GM12864 (cell line): ENCODE data around the gene HK3.

Experiments
- DNase-seq: peaks from one replicate; pipeline ENCODE4 v3.0.0-alpha.2; 2011; ENCODE audit warnings: low read depth
- H3K4me3 ChIP-seq: 2 replicates; pipeline ENCODE4 v1.5.1; 2011; ENCODE audit warnings: mild to moderate bottlenecking, low read depth, low read length, control low read depth
- TF ChIP-seq, protein P1 (sequence below): IDR thresholded peaks from 2 replicates; pipeline ENCODE4 v1.5.1; 2011; ENCODE audit warnings: low read depth, mild to moderate bottlenecking, moderate library complexity, low read length, control low read depth, inconsistent platforms; ENCODE audit errors: missing control alignments

The HK3 gene

DNA sequence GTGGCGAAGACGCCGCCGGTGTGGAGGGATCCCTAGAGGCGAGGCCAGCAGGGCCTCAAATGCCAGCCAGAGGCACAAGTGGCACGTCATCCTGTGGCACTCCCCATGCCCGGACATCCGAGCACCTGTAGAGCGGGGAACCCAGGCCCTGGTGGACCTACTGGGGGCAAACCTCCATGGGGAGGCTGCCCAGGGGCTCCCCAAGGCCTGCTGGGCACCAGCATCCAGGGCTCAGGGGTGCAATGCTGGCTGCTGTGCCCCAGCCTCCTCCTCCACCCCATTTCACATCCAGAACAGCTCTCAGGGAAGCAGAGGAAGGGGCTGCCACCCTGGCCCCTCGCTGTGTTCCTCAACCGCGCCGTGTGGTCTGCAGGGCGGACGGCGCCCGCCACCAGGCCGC is 43.5 kb downstream of the HK3 start:
- no peak for DNase-seq
- no peak overlapping the region for H3K4me3 ChIP-seq
- TF ChIP-seq, protein P1, sequence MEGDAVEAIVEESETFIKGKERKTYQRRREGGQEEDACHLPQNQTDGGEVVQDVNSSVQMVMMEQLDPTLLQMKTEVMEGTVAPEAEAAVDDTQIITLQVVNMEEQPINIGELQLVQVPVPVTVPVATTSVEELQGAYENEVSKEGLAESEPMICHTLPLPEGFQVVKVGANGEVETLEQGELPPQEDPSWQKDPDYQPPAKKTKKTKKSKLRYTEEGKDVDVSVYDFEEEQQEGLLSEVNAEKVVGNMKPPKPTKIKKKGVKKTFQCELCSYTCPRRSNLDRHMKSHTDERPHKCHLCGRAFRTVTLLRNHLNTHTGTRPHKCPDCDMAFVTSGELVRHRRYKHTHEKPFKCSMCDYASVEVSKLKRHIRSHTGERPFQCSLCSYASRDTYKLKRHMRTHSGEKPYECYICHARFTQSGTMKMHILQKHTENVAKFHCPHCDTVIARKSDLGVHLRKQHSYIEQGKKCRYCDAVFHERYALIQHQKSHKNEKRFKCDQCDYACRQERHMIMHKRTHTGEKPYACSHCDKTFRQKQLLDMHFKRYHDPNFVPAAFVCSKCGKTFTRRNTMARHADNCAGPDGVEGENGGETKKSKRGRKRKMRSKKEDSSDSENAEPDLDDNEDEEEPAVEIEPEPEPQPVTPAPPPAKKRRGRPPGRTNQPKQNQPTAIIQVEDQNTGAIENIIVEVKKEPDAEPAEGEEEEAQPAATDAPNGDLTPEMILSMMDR: no peak

DNA sequence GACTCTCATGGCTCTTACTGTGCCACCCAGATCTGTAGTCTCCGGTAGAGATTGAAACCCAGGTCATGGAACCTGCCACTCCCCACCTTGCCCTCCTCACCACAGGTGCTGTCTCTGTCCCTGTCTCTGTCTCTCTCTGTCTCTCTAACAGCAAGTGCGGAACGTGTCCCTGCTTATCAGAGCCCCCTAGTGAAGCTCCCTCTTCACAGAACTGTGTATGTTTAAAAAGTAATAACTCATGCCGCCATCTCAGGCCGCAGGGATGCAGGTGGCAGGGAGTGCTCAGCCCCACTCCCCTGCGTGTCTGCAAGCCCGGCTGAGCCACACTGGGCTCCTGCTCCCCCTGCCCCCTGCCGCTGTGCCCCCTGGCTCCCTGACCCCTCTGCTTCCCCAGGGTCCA is 45.0 kb downstream of the HK3 start:
- H3K4me3 ChIP-seq: no peak overlapping the region
- no peak for DNase-seq
- TF ChIP-seq, protein P1: no peak

DNA sequence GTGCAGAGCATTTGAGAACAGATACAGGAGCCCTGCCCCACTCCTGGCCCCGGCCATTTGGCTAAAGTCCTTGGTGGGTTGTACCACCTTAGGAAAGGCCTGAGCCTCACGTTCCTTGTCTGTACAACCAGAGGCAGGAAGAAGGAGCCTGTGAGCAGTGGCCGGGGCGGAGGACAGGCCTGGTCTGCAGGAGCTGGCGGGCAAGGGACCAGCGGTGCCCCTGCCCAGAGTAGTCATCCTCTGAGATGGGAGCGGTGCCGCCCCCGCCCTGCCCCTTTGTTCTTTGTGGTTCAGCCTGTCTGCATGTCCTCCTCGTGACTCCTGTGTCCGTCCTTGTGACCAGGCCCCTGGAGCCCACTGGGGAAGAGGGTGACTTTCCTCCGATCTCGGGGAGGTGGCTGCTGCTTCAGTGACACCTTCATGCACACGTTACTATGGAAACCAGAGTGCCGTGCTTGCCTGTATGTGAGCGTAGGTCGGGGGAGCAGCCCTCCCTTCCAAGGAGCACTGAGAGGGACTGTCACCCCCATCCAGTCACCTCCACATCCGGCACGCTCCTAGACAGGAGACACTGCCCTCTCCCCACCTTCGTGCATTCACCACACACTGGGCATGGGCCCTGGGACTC is 45.9 kb downstream of the HK3 start:
- no peak overlapping the region for H3K4me3 ChIP-seq
- no peak for DNase-seq
- TF ChIP-seq, protein P1: no peak

DNA sequence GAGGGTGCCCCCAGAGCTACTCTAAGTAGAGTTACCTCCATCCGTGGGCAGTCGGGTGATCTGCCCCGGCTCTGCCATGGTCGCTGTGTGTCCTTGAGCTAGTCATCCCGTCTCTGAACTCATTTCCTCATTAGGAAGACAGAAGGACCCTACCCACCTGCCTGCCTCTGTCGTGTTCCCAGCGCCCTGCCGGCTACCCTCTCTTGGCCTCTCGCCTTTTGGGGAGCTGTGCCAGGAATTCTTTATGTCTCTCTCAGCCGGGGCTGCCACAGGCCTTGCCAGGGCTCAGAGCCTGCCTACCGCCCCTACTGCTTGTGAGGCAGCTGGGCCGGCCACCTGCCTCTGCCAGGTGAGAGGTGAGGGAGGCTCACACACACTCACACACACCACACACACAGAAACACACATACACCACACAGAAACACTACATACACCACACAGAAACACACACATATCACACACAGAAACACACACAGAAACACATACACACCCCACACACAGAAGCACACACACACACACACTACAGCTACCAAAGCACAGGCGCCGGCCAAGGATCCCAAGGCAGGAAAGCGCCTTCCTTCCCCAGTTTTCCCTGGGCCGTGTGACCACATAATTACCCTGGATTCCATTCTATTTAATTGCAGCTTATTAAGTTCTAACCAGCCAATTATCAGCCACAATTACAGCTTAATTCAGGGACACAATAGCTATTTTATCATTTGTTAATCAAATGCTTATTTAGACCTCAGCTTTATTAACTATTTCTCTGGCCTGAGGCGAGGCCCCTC is 47.1 kb downstream of the HK3 start:
- DNase-seq: no peak
- TF ChIP-seq, protein P1: no peak
- no peak overlapping the region for H3K4me3 ChIP-seq

DNA sequence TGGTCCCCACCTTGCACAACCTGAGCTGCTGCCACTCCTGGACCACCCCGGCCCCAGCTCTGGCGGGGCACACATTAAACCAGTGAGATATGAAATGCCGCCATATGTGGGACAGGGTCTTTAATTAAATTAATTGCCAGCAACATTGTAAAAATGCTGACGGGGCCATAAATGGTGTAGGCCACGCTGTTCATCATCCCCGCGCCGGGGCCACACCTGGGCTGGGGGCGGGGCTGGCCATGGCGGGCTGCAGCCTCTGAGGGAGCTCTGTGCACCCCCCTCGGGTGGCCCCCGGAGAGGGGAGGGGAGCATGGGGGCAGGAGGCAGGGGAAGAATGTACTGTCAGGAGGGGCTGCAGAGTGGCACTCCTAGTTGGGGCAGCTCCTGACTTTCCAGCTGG is 47.8 kb downstream of the HK3 start:
- TF ChIP-seq, protein P1: no peak
- no peak for DNase-seq
- no peak overlapping the region for H3K4me3 ChIP-seq

DNA sequence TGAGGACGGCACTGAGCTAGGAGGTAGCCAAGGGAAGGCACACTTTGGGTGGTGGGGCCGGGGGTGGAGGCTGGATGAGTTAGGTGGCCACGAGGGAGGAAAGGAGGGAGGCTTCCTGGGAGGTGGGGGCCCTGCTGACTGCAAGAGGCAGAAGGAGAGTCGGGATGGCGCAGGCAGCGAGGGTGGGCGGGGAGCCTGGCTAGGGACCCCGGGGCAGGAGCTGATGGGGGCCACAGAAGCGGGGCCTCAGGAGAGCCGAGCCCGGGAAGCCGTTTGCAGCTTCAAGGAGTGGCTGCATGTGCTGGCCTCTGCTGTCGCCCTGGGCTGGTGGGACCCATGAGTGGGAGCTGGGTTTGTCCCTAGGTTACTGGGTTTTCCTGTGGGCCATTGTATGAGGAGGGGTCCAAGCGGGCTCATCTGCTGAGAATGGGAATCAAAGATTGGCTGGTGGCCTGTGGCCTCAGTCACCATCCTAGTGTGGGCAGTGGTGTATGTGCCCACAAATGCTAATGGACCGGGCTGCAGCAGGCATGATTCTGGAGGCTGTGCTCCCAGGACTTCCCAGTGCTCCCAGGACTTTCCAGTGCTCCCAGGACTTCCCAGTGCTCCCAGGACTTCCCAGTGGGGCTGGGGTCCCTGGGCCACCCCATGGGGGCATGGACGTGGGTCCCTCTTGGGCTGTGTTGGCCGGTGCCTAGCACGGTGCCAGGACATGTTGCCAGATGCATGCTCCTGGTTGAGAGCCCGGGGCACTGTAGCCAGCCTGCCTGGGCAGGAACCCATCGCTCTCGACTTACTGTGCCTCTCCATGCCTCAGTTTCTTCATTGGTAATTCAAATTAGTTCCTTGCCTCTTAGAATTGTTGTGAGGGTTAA is 48.5 kb downstream of the HK3 start:
- TF ChIP-seq, protein P1: no peak
- DNase-seq: no peak
- no peak overlapping the region for H3K4me3 ChIP-seq
